Measurements from ENCODE around the gene CMTM6.

CMTM6 gene

DNA sequence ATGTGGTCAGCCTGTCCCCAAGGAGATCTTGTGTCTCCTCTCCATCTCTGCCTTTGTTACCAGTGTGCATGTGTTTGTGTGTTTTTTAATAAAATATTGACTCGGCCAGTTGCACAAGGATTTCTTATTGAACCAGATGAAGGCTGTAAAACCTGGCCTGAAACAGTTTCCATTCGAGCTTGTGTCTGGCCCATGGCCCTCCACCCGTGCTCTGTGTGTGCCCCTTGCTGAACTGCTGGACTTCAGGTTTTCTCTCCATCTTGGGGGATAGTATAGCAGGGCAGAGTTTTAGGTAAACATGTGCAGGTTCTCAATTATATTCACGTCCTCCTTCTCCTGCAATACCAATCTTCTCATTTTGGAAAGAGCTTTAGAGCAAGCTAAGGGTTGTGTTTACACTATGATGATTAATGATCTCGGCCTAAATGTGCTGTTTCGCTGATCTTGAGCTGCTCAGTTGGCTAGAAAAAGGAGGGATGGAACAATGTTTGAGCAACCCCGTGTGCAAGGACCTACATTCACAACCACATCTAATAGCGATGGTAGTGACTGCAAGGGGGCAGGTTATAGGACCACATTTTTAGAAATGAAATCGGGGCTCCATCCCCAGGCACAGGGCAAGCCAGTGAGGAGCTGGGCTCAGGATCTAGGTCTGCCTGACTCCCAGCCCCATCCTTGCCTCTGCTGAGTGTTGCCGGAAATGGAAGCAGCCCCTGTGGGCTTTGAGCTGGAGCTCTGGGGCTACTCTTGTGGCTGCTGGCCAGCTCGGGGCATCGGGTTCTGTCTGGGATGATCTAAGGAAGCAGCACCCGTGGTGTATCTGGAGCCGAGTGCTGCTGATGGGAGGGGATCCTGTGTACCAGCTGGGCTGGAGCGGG lies 47.7 kb downstream of the CMTM6 start:
- H3K4me1 ChIP-seq (ENCODE audit: control insufficient read depth, insufficient read depth, low read length) = peaks cover 16% of the 10 kb centered on the region
- no peaks in the 10 kb centered on the region for H3K9me3 ChIP-seq (ENCODE audit: control insufficient read depth, insufficient read depth, low read length)
- no peak overlapping the region for H3K4me3 ChIP-seq (ENCODE audit: low read depth, low read length)
- no peak overlapping the region for H3K27ac ChIP-seq (ENCODE audit: low read depth, low read length)
- H3K9ac ChIP-seq (ENCODE audit: low read depth, low read length) = no peak overlapping the region
- no peaks in the 10 kb centered on the region for H3K27me3 ChIP-seq (ENCODE audit: control insufficient read depth, insufficient read depth, low read length)
- H3K36me3 ChIP-seq (ENCODE audit: control insufficient read depth, insufficient read depth, low read length) = peaks cover 5% of the 10 kb centered on the region

DNA sequence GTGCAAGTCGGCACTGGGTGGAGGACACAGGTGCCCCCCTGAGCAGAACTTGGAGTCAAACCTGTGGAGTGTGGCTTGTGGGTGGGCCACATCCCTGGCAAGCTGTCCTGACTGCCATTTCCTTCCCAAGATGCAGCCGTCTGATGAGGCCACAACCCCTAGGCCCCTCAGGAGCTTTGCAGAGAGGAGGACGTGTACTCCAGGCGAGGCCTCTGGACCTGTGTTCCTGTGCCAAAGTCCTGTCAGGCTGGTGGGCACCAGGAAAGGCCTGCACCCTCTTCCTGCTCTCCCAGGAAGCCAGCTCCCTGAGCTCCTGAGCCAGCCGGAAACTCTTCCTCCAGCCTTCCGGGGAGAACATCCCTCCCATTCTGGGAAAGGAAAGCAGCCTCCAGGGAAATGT lies 48.5 kb downstream of the CMTM6 start:
- peaks cover 8% of the 10 kb centered on the region for H3K4me1 ChIP-seq (ENCODE audit: control insufficient read depth, insufficient read depth, low read length)
- no peaks in the 10 kb centered on the region for H3K9me3 ChIP-seq (ENCODE audit: control insufficient read depth, insufficient read depth, low read length)
- H3K4me3 ChIP-seq (ENCODE audit: low read depth, low read length) = no peak overlapping the region
- no peaks in the 10 kb centered on the region for H3K27me3 ChIP-seq (ENCODE audit: control insufficient read depth, insufficient read depth, low read length)
- peaks cover 5% of the 10 kb centered on the region for H3K36me3 ChIP-seq (ENCODE audit: control insufficient read depth, insufficient read depth, low read length)
- no peak overlapping the region for H3K27ac ChIP-seq (ENCODE audit: low read depth, low read length)
- H3K9ac ChIP-seq (ENCODE audit: low read depth, low read length) = no peak overlapping the region

DNA sequence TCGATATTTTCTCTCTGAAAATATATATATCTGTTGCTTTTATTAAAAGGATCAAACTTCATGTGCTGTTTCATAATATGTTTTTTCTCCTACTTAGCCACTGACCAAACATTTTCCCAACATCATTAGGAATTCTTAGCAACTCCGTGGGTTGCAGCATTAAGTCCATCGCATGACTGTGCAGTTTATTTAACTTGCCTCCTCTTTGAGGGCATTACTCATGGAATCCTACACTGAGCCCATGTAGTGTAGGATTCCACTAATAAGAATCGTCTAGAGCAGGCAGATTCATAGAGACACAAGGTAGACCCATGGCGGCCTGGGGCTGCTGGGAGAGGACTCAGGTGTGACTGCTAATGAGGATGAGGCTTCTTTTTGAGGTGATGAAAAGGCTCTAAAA lies 49.3 kb downstream of the CMTM6 start:
- no peaks in the 10 kb centered on the region for H3K27me3 ChIP-seq (ENCODE audit: control insufficient read depth, insufficient read depth, low read length)

DNA sequence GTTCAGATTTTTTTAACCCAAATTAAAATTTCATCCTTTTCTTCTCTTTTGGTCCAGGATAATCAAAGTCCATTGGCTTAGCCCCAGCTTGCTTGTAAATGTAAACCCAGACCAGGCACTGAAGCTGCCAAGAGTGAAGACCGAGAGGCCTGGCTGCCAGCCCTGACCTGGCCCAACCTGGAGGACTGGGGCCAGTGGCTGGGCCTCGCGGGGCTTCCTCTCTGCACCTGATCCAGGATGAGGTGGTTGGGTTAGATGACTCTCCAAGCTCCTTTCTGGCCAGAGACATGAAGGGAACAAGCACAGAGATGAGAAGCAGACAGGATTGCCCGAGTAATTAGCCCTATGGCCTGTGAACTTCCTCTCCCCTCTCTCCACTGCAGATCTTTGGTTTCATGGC lies 50.6 kb downstream of the CMTM6 start:
- peaks cover 5% of the 10 kb centered on the region for H3K36me3 ChIP-seq (ENCODE audit: control insufficient read depth, insufficient read depth, low read length)

More for the DNA sequence above, 49.3 kb downstream of the CMTM6 start:
- Histone ChIP-seq H3K36me3 (ENCODE audit: control insufficient read depth, insufficient read depth, low read length) (peaks cover 5% of the 10 kb centered on the region), H3K9me3 (ENCODE audit: control insufficient read depth, insufficient read depth, low read length) (no peaks in the 10 kb centered on the region), H3K9ac (ENCODE audit: low read depth, low read length) (no peak overlapping the region), H3K4me3 (ENCODE audit: low read depth, low read length) (no peak overlapping the region), H3K4me1 (ENCODE audit: control insufficient read depth, insufficient read depth, low read length) (peaks cover 14% of the 10 kb centered on the region), H3K27ac (ENCODE audit: low read depth, low read length) (no peak overlapping the region)

GRCh38 chr3:32450992-32451659 lies 51.5 kb downstream of the CMTM6 start:
- Histone ChIP-seq H3K9ac (ENCODE audit: low read depth, low read length) (no peak overlapping the region), H3K4me1 (ENCODE audit: control insufficient read depth, insufficient read depth, low read length) (peaks cover 26% of the 10 kb centered on the region), H3K9me3 (ENCODE audit: control insufficient read depth, insufficient read depth, low read length) (no peaks in the 10 kb centered on the region), H3K27me3 (ENCODE audit: control insufficient read depth, insufficient read depth, low read length) (no peaks in the 10 kb centered on the region), H3K36me3 (ENCODE audit: control insufficient read depth, insufficient read depth, low read length) (peaks cover 5% of the 10 kb centered on the region), H3K4me3 (ENCODE audit: low read depth, low read length) (no peak overlapping the region), H3K27ac (ENCODE audit: low read depth, low read length) (no peak overlapping the region)

More for the DNA sequence above, 50.6 kb downstream of the CMTM6 start:
- Histone ChIP-seq H3K27ac (ENCODE audit: low read depth, low read length) (no peak overlapping the region), H3K4me3 (ENCODE audit: low read depth, low read length) (no peak overlapping the region), H3K9me3 (ENCODE audit: control insufficient read depth, insufficient read depth, low read length) (no peaks in the 10 kb centered on the region), H3K4me1 (ENCODE audit: control insufficient read depth, insufficient read depth, low read length) (peaks cover 26% of the 10 kb centered on the region), H3K9ac (ENCODE audit: low read depth, low read length) (no peak overlapping the region), H3K27me3 (ENCODE audit: control insufficient read depth, insufficient read depth, low read length) (no peaks in the 10 kb centered on the region)

DNA sequence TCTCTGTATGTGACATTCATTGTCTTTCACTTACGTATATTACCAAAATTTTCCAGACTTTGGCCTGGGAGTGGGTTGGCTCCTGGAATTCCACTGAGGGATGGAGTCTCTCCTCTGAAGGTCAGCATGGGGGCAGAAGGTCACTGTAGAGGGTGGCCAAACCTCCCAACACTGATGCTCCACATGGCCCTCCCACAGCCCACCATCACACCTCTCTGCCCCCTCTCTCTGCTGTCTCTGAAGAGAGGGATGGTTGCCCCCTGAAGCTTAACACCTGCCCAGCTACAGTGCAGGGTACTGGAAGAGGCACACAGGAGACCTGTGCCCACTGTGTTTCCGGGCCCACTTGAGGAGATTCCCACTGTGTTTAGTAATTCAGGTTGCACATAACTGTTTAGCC lies 52.2 kb downstream of the CMTM6 start:
- Histone ChIP-seq H3K4me3 (ENCODE audit: low read depth, low read length) (no peak overlapping the region), H3K4me1 (ENCODE audit: control insufficient read depth, insufficient read depth, low read length) (peaks cover 23% of the 10 kb centered on the region), H3K27ac (ENCODE audit: low read depth, low read length) (no peak overlapping the region), H3K9ac (ENCODE audit: low read depth, low read length) (no peak overlapping the region), H3K9me3 (ENCODE audit: control insufficient read depth, insufficient read depth, low read length) (no peaks in the 10 kb centered on the region), H3K36me3 (ENCODE audit: control insufficient read depth, insufficient read depth, low read length) (peaks cover 5% of the 10 kb centered on the region), H3K27me3 (ENCODE audit: control insufficient read depth, insufficient read depth, low read length) (no peaks in the 10 kb centered on the region)

DNA sequence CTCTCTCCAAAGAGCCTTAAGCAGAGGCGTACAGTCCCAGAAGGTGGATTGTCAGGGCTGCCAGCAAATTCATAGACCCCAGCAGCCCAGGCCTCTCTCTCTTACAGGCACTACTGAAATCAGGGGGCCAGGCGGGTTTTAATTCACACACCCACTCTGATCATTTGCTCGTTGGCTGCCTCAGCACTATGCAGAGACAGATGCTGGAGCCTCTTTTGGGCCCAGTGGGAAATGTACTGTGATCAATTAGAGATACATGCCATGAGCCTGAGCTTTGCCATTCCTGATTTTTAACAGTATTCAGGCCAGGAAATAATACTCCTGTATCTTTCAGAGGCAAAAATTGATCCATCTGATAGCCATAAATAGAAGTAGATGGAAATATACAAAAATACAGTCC lies 53.0 kb downstream of the CMTM6 start:
- H3K4me3 ChIP-seq (ENCODE audit: low read depth, low read length) = no peak overlapping the region
- no peak overlapping the region for H3K9ac ChIP-seq (ENCODE audit: low read depth, low read length)
- peaks cover 5% of the 10 kb centered on the region for H3K36me3 ChIP-seq (ENCODE audit: control insufficient read depth, insufficient read depth, low read length)
- no peak overlapping the region for H3K27ac ChIP-seq (ENCODE audit: low read depth, low read length)
- H3K9me3 ChIP-seq (ENCODE audit: control insufficient read depth, insufficient read depth, low read length) = no peaks in the 10 kb centered on the region
- no peaks in the 10 kb centered on the region for H3K27me3 ChIP-seq (ENCODE audit: control insufficient read depth, insufficient read depth, low read length)
- H3K4me1 ChIP-seq (ENCODE audit: control insufficient read depth, insufficient read depth, low read length) = peaks cover 18% of the 10 kb centered on the region

- H3K4me3 ChIP-seq (ENCODE audit: low read depth, low read length) = no peak overlapping the region
- peaks cover 5% of the 10 kb centered on the region for H3K36me3 ChIP-seq (ENCODE audit: control insufficient read depth, insufficient read depth, low read length)
- no peak overlapping the region for H3K9ac ChIP-seq (ENCODE audit: low read depth, low read length)
- H3K9me3 ChIP-seq (ENCODE audit: control insufficient read depth, insufficient read depth, low read length) = no peaks in the 10 kb centered on the region
- no peaks in the 10 kb centered on the region for H3K27me3 ChIP-seq (ENCODE audit: control insufficient read depth, insufficient read depth, low read length)
- no peak overlapping the region for H3K27ac ChIP-seq (ENCODE audit: low read depth, low read length)
- H3K4me1 ChIP-seq (ENCODE audit: control insufficient read depth, insufficient read depth, low read length) = peaks cover 18% of the 10 kb centered on the region
These were observed 53.8 kb downstream of the CMTM6 start for GRCh38 chr3:32448686-32449474.

- H3K4me1 ChIP-seq (ENCODE audit: control insufficient read depth, insufficient read depth, low read length) = peaks cover 18% of the 10 kb centered on the region
- no peak overlapping the region for H3K4me3 ChIP-seq (ENCODE audit: low read depth, low read length)
- H3K27me3 ChIP-seq (ENCODE audit: control insufficient read depth, insufficient read depth, low read length) = no peaks in the 10 kb centered on the region
- H3K9me3 ChIP-seq (ENCODE audit: control insufficient read depth, insufficient read depth, low read length) = no peaks in the 10 kb centered on the region
- H3K9ac ChIP-seq (ENCODE audit: low read depth, low read length) = no peak overlapping the region
- peaks cover 5% of the 10 kb centered on the region for H3K36me3 ChIP-seq (ENCODE audit: control insufficient read depth, insufficient read depth, low read length)
- H3K27ac ChIP-seq (ENCODE audit: low read depth, low read length) = peak overlapping the region; percentile 48
These were observed 54.7 kb downstream of the CMTM6 start for GRCh38 chr3:32447865-32448400.

DNA sequence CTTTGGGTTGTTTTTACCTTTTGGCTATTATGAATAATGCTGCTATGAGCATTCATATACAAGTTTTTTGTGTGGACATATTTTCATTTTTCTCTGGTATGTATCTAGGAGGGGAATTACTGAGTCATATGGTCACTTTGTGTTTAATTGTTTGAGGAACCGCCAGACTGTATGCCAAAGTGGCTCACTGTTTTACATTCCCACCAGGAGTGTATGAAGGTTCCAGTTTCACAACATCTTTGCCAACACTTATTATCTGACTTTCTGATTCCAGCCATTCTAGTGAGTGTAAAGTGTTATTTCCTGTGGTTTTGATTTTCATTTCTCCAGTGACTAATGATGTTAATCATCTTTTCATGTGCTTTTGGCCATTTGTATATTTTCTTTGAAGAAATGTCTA lies 59.2 kb downstream of the CMTM6 start:
- Histone ChIP-seq H3K27ac (ENCODE audit: low read depth, low read length) (no peak overlapping the region), H3K4me1 (ENCODE audit: control insufficient read depth, insufficient read depth, low read length) (peaks cover 13% of the 10 kb centered on the region), H3K36me3 (ENCODE audit: control insufficient read depth, insufficient read depth, low read length) (0 out of 2 replicates have a peak, but pooled peaks cover 5% of the 10 kb centered on the region), H3K27me3 (ENCODE audit: control insufficient read depth, insufficient read depth, low read length) (no peaks in the 10 kb centered on the region), H3K4me3 (ENCODE audit: low read depth, low read length) (no peak overlapping the region), H3K9ac (ENCODE audit: low read depth, low read length) (no peak overlapping the region), H3K9me3 (ENCODE audit: control insufficient read depth, insufficient read depth, low read length) (no peaks in the 10 kb centered on the region)

All from HUES48 (cell line).